ENCODE measurements around the gene FAM53B. TPM values are rescaled to one million over a fixed set of nuclear protein-coding genes. Genes with fewer than 3 reads are reported as not detected.

Gene FAM53B
- 8.1 and 16.1 TPM in 2 replicates for total RNA-seq

GRCh38 chr10:124744102-124745050 lies at the start of gene FAM53B:
Gene FAM53B (minus strand): TSS chr10:124744378. CDS start chr10:124706713, 37,665 bp downstream.

GRCh38 chr10:124791547-124792348 lies 47.6 kb upstream of the FAM53B start, which contains the start of gene EEF1AKMT2:
Gene EEF1AKMT2 (minus strand): TSS chr10:124791887. CDS start chr10:124791833, 54 bp downstream.

Other genes starting within 250 kb of the FAM53B start
- gene EEF1AKMT2, start 47.5 kb upstream of the FAM53B start, total RNA-seq = 12.0 and 14.0 TPM in 2 replicates
- 10.7 and 11.7 TPM in 2 replicates for gene ABRAXAS2, start 57.4 kb upstream of the FAM53B start, total RNA-seq
- 13.5 and 14.1 TPM in 2 replicates for gene ZRANB1, start 197.7 kb upstream of the FAM53B start, total RNA-seq